Measurements from ENCODE around the gene HSPBAP1. TPM values are rescaled to one million over a fixed set of nuclear protein-coding genes. Genes with fewer than 3 reads are reported as not detected.

The HSPBAP1 gene
- total RNA-seq, 1 donor from 2014 or later = 7.3 TPM

DNA sequence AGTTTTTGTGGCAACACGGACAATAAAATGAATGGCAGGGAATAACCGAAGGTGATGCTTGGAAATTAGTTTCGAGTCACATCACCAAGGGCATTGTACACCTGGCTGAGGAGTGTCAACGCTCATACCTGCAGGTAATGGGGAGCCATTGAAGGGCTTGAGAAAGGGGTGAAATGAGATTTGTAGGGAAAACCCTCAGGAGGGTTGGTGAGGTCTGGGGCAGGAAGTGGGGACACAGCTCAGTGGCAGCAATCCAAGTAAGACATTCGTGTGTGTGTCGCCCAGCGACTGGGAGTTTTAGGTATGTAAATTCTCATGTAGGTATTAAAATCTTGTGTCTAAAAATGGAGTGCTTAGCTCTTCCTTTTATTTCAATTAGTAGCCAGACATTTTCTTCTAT lies 98.7 kb downstream of the HSPBAP1 start:
- intact Hi-C loops (cut with micrococcal nuclease) = no loop called here

DNA sequence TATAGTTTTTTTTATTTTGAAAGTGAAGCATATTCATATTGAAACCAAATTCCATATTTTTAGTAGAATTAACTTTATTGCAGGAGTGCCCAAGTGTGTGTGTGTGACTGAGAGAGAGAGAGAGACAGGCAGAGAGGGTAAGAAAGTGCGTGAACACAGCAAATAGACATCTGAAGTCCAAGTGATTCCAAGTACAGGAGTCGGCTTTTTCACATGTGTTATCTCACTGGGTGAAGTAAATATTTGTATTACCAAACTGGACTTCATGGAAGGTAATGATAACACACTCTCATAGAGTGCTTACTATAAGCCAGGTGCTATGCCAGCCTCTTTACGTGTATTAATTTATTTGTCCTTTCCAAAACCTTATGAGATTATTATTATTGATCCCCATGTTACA lies 101.0 kb downstream of the HSPBAP1 start:
- intact Hi-C loops (cut with micrococcal nuclease) = no loop called here

DNA sequence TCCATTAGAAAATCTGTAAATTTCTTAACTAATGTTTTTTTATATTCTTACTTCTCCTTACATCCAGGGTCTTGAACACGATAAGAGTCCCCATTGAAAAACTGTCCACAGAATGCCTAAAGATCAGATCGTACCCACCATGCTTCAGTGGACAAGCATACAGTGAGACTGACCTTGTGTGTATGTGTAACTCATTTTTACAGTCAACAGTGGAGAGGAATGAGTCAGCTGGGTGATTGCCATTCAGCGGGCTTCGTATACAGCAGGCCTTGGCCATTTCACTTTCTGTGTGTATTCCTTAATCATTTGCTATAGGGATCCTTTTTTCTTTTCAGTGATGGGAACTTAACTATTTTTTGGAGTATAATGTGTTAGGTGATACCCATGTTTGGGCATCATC lies 102.4 kb downstream of the HSPBAP1 start:
- intact Hi-C loops (cut with micrococcal nuclease) = no loop called here

DNA sequence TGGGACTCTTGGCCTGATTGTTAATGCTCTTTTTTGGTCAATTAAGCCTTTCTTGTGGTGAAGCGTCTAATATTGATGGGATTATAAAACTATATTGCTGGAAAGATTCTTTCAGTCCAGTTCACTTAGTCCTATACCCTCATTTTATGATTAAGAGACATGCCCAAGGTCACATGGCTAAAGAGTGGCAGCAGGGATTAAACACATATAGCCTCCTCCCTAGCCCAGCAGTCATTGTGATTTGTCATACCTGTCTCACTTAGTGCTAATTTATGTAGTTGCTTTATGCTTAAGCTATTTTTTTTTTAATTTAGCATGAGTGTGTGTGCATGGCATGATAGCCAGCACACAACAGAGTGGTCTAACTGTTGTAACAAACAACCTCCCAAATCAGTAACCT lies 103.5 kb downstream of the HSPBAP1 start:
- intact Hi-C loops (cut with micrococcal nuclease) = no loop called here

Other genes starting within 250 kb of the HSPBAP1 start
- gene PARP9, start 229.5 kb downstream of the HSPBAP1 start, total RNA-seq = 142 and 152 TPM in 2 replicates
- gene DTX3L, start 229.5 kb downstream of the HSPBAP1 start, total RNA-seq = 154 and 160 TPM in 2 replicates
- gene PARP15, start 216.2 kb downstream of the HSPBAP1 start, total RNA-seq = 43.2 and 43.5 TPM in 2 replicates
- 148 and 152 TPM in 2 replicates for gene PARP14, start 113.0 kb downstream of the HSPBAP1 start, total RNA-seq
- gene SLC49A4, start 1.2 kb upstream of the HSPBAP1 start, total RNA-seq = 2.5 and 3.4 TPM in 2 replicates
- not detected in 2 replicates for gene SEMA5B, start 233.9 kb upstream of the HSPBAP1 start, total RNA-seq

All from T-helper 1 cell treated with Interleukin-12 subunit alpha and Interleukin-12 subunit beta and Interleukin-4 antibody, amounts not matched to agents 30 ng/mL and 1 ng/mL, for 36 hours (primary cell).